LoVo (cell line): ENCODE data around the gene SIX2.

ENCODE experiments used
- DNase-seq: peaks from one replicate; pipeline ENCODE4 v3.0.0-alpha.2; 2016; ENCODE audit warnings: low spot score

Gene SIX2

GRCh38 chr2:45018023-45018422, 8.8 kb upstream of the SIX2 start:
- no peak for DNase-seq

GRCh38 chr2:45014831-45015230, 5.6 kb upstream of the SIX2 start:
- no peak for DNase-seq

- DNase-seq = no peak
Measured at GRCh38 chr2:45014016-45014702, 4.9 kb upstream of the SIX2 start.

- DNase-seq = no peak
Measured at GRCh38 chr2:45013229-45014015, 4.2 kb upstream of the SIX2 start.

- no peak for DNase-seq
Measured at GRCh38 chr2:45012733-45013132, 3.5 kb upstream of the SIX2 start.

- DNase-seq = no peak
Measured at GRCh38 chr2:45011621-45012602, 2.7 kb upstream of the SIX2 start.

GRCh38 chr2:45011121-45011520, 1.9 kb upstream of the SIX2 start:
- DNase-seq = no peak

GRCh38 chr2:45010702-45011012, 1.4 kb upstream of the SIX2 start:
- DNase-seq = no peak

GRCh38 chr2:45009928-45010701, 863 bp upstream of the SIX2 start:
- no peak for DNase-seq

- DNase-seq = no peak
Measured at GRCh38 chr2:45008296-45009129, 739 bp downstream of the SIX2 start.

GRCh38 chr2:45007961-45008295, 1.3 kb downstream of the SIX2 start:
- DNase-seq = no peak

- DNase-seq = no peak
Measured at GRCh38 chr2:45006942-45007287, 2.3 kb downstream of the SIX2 start.

- no peak for DNase-seq
Measured at GRCh38 chr2:45006041-45006941, 3.0 kb downstream of the SIX2 start.

GRCh38 chr2:45005261-45006002, 3.8 kb downstream of the SIX2 start:
- DNase-seq = no peak

- DNase-seq = no peak
Measured at GRCh38 chr2:45004562-45005191, 4.6 kb downstream of the SIX2 start.

GRCh38 chr2:45003579-45004551, 5.4 kb downstream of the SIX2 start:
- no peak for DNase-seq

- DNase-seq = no peak
Measured at GRCh38 chr2:45002686-45003085, 6.6 kb downstream of the SIX2 start.
